ENCODE measurements around the gene STX12.
"Not testable (repeated sequence)": the region's sequence is repeated elsewhere in the genome, so short reads cannot be mapped to it uniquely, and the experiment has no call there.

STX12 gene

GRCh38 chr1:27871076-27871475 lies 98.1 kb downstream of the STX12 start:
- DNase-seq, result not testable (repeated sequence)

- peak; percentile 78 for DNase-seq
Measured at GRCh38 chr1:27872059-27872801, 99.2 kb downstream of the STX12 start, which contains the start of gene THEMIS2. THEMIS2 (plus strand) TSS chr1:27872544; CDS start chr1:27872572, 28 bp downstream.

GRCh38 chr1:27872802-27873551 lies 100.0 kb downstream of the STX12 start:
- no peak for DNase-seq

GRCh38 chr1:27873671-27874384 lies 100.8 kb downstream of the STX12 start:
- peak; percentile 69 for DNase-seq

Measured in CD4-positive, alpha-beta T cell treated with Interferon gamma for 1 hour (primary cell).